Stimulated activated naive CD8-positive, alpha-beta T cell treated with anti-CD3 and anti-CD28 coated beads, Interleukin-15, Interleukin-2, amounts not matched to agents 100 ng/mL and 50 ng/mL, for 24 hours (primary cell): ENCODE results near the gene ETV3L.
"Not testable (repeated sequence)": the region's sequence is repeated elsewhere in the genome, so short reads cannot be mapped to it uniquely, and the experiment has no call there.

ENCODE experiments used
- H3K27ac Mint-ChIP-seq: one replicate; pipeline ENCODE4 v1.8.0; 2021; ENCODE audit warnings: mild to moderate bottlenecking, mixed read lengths
- H3K27me3 Mint-ChIP-seq: one replicate; pipeline ENCODE4 v1.8.0; 2021; ENCODE audit warnings: mixed read lengths
- H3K36me3 Mint-ChIP-seq: one replicate; pipeline ENCODE4 v1.8.0; 2021; ENCODE audit warnings: low read depth, mixed read lengths
- H3K4me1 Mint-ChIP-seq: one replicate; pipeline ENCODE4 v1.8.0; 2021; ENCODE audit warnings: low read depth, mixed read lengths
- H3K4me3 Mint-ChIP-seq: one replicate; pipeline ENCODE4 v1.8.0; 2021; ENCODE audit warnings: mild to moderate bottlenecking, mixed read lengths
- H3K9me3 Mint-ChIP-seq: one replicate; pipeline ENCODE4 v1.8.0; 2021; ENCODE audit warnings: mixed read lengths

Gene ETV3L

GRCh38 chr1:157104598-157105293 lies 5.1 kb upstream of the ETV3L start:
- Mint-ChIP-seq H3K9me3 (no peaks in the 10 kb centered on the region), H3K4me3 (no peak overlapping the region), H3K36me3 (no peaks in the 10 kb centered on the region), H3K27me3 (peaks cover 39% of the 10 kb centered on the region), H3K27ac (no peak overlapping the region), H3K4me1 (peaks cover 18% of the 10 kb centered on the region)

DNA sequence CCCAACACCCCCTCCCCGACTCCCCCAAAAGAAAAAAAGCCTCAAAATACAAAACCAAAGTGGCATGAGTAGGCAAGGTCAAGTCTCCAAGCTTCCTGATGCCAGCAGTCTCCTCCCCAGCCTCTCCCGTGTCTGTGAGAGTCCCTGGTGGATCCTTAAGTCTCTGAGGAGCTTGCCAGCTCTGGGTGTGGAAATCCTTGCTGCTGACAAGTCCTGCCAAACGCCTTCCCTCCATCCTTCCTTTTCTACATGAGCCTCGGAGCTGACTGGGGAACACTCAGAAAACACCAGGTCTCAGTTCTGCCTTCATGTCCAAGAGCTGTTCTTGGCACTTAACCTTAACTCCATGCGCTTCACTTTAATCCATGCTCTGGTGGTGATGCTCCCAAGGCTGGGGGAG lies 3.7 kb upstream of the ETV3L start:
- peaks cover 32% of the 10 kb centered on the region for H3K27me3 Mint-ChIP-seq
- peaks cover 21% of the 10 kb centered on the region for H3K4me1 Mint-ChIP-seq
- no peaks in the 10 kb centered on the region for H3K9me3 Mint-ChIP-seq
- H3K4me3 Mint-ChIP-seq, result no peak overlapping the region
- no peaks in the 10 kb centered on the region for H3K36me3 Mint-ChIP-seq
- no peak overlapping the region for H3K27ac Mint-ChIP-seq

DNA sequence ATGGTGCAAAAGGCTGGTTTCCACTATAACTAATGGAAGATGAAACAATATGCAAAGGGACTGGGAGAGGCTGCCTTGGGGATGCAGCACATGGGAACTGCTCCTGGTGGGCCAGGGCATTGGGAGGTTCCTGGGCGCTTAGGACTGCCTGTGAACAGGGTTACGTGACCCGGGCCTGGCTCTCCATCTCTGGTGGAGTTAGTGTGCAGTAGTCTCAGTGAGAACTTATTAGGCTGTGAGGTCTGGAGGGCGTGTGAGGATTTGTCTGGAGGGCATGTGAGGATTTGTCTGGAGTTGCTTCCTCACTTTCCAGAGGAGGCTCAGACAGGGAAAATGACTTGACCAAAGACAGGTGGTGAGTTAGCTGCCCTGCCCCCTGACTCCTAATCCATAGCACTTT lies 1.5 kb upstream of the ETV3L start:
- H3K27ac Mint-ChIP-seq, result no peak overlapping the region
- H3K9me3 Mint-ChIP-seq, result no peaks in the 10 kb centered on the region
- H3K27me3 Mint-ChIP-seq, result peaks cover 13% of the 10 kb centered on the region
- H3K4me1 Mint-ChIP-seq, result peaks cover 12% of the 10 kb centered on the region
- no peak overlapping the region for H3K4me3 Mint-ChIP-seq
- no peaks in the 10 kb centered on the region for H3K36me3 Mint-ChIP-seq

- not testable (repeated sequence) for H3K27me3 Mint-ChIP-seq, H3K4me3 Mint-ChIP-seq, H3K9me3 Mint-ChIP-seq, H3K4me1 Mint-ChIP-seq, H3K27ac Mint-ChIP-seq, H3K36me3 Mint-ChIP-seq
Measured at GRCh38 chr1:157098987-157099632, 498 bp downstream of the ETV3L start.

- no peaks in the 10 kb centered on the region for H3K36me3 Mint-ChIP-seq
- H3K27me3 Mint-ChIP-seq, result no peaks in the 10 kb centered on the region
- no peaks in the 10 kb centered on the region for H3K9me3 Mint-ChIP-seq
- H3K27ac Mint-ChIP-seq, result no peak overlapping the region
- no peak overlapping the region for H3K4me3 Mint-ChIP-seq
- peaks cover 3% of the 10 kb centered on the region for H3K4me1 Mint-ChIP-seq
Measured at GRCh38 chr1:157098519-157098918, 1.1 kb downstream of the ETV3L start.

DNA sequence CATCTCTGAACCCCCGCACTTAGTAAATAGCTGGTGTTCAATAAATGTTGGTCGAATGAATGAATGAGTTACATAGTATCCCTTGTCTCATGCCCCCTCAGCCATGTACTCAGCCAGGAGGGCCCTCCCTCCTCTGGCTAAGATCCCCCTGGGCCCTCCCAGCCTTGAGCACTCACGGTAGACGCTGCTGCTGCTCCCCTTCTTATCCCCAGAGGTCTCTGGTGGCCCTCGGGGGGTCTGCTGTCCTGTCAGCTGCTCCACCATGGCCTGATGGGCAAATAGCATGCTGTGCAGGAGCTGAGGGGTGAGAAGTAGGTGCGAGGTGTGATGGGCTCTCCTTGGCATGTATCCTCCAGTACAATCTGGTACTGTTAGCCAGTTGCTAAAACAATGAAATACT lies 1.9 kb downstream of the ETV3L start:
- peaks cover 3% of the 10 kb centered on the region for H3K4me1 Mint-ChIP-seq
- no peak overlapping the region for H3K27ac Mint-ChIP-seq
- no peaks in the 10 kb centered on the region for H3K36me3 Mint-ChIP-seq
- no peaks in the 10 kb centered on the region for H3K27me3 Mint-ChIP-seq
- no peaks in the 10 kb centered on the region for H3K9me3 Mint-ChIP-seq
- H3K4me3 Mint-ChIP-seq, result no peak overlapping the region

DNA sequence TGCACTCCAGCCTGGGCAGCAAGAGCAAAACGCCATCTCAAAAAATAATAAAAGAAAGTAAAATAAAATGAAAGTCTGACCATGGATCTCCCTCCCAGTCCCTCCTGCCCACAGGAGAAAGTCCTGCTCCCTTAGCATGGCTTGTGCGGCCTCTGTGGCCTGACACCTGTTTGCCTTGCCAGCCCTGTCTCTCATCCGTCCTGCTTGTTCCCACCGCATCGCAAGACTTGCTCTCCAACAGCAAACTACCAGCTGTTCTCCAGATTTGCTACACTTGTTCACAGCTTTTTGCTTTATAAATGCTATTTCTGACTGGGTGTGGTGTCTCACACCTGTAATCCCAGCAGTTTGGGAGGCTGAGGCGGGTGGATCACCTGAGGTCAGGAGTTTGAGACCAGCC lies 2.7 kb downstream of the ETV3L start:
- Mint-ChIP-seq H3K27ac (no peak overlapping the region), H3K9me3 (no peaks in the 10 kb centered on the region), H3K27me3 (no peaks in the 10 kb centered on the region), H3K4me1 (peaks cover 3% of the 10 kb centered on the region), H3K36me3 (no peaks in the 10 kb centered on the region), H3K4me3 (no peak overlapping the region)

- Mint-ChIP-seq H3K27me3 (no peaks in the 10 kb centered on the region), H3K4me1 (peaks cover 3% of the 10 kb centered on the region), H3K27ac (no peak overlapping the region), H3K4me3 (no peak overlapping the region), H3K9me3 (no peaks in the 10 kb centered on the region), H3K36me3 (no peaks in the 10 kb centered on the region)
Measured at GRCh38 chr1:157095551-157095950, 4.1 kb downstream of the ETV3L start.

- Mint-ChIP-seq H3K27me3 (peaks cover under 1% of the 10 kb centered on the region), H3K36me3 (no peaks in the 10 kb centered on the region), H3K9me3 (no peaks in the 10 kb centered on the region), H3K4me1 (peaks cover 3% of the 10 kb centered on the region), H3K27ac (no peak overlapping the region), H3K4me3 (no peak overlapping the region)
Measured at GRCh38 chr1:157095091-157095490, 4.5 kb downstream of the ETV3L start.

GRCh38 chr1:157092831-157093230 lies 6.8 kb downstream of the ETV3L start:
- Mint-ChIP-seq H3K36me3 (no peaks in the 10 kb centered on the region), H3K27ac (no peak overlapping the region), H3K9me3 (no peaks in the 10 kb centered on the region), H3K4me3 (no peak overlapping the region), H3K4me1 (no peaks in the 10 kb centered on the region), H3K27me3 (peaks cover 3% of the 10 kb centered on the region)

- no peak overlapping the region for H3K27ac Mint-ChIP-seq
- H3K27me3 Mint-ChIP-seq, result peaks cover 3% of the 10 kb centered on the region
- H3K4me1 Mint-ChIP-seq, result no peaks in the 10 kb centered on the region
- H3K36me3 Mint-ChIP-seq, result no peaks in the 10 kb centered on the region
- H3K9me3 Mint-ChIP-seq, result no peaks in the 10 kb centered on the region
- H3K4me3 Mint-ChIP-seq, result no peak overlapping the region
Measured at GRCh38 chr1:157091668-157092273, 7.8 kb downstream of the ETV3L start.

DNA sequence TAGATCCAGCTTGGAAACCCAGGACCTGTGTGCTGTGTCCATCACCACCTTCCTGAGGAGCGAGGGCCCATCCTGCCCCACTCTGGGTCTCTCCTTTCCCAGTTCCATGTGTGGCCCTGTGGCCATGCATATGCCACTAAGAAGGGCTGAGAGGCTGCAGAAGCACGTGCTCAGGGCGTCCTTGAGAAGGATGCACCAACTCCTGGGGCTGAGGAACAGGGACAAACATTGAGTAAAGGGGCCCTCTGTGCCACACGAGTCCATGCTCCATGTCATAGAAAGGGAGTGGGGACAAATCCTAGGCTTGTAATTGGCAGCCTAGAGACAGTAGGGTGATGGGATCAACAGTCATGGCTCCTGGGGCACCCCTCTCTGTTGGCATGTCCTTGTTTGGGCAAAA lies 8.4 kb downstream of the ETV3L start:
- Mint-ChIP-seq H3K36me3 (no peaks in the 10 kb centered on the region), H3K27ac (no peak overlapping the region), H3K4me1 (no peaks in the 10 kb centered on the region), H3K27me3 (peaks cover 3% of the 10 kb centered on the region), H3K4me3 (no peak overlapping the region), H3K9me3 (no peaks in the 10 kb centered on the region)

DNA sequence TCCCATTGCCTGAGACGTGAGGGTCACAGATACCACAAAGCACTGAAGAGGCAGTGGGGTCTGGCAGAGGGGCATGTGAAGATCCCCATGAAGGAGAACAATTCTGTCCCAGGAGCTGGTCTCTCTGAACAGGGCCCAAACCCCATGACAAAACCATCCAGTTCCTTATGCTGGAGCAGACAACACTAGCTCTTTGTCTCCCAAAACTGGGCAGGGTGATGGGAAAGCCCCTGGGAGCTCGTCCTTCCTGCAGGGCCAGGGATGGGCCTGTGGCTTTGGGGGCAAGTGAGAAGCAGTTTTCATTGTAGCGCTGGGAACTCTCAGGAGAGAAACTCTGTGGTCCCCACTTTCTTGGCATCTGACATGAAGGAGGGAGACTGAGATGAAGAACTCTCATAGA lies 8.8 kb downstream of the ETV3L start:
- H3K36me3 Mint-ChIP-seq, result no peaks in the 10 kb centered on the region
- no peak overlapping the region for H3K27ac Mint-ChIP-seq
- H3K4me1 Mint-ChIP-seq, result no peaks in the 10 kb centered on the region
- peaks cover 3% of the 10 kb centered on the region for H3K27me3 Mint-ChIP-seq
- H3K9me3 Mint-ChIP-seq, result no peaks in the 10 kb centered on the region
- H3K4me3 Mint-ChIP-seq, result no peak overlapping the region

- Mint-ChIP-seq H3K36me3 (no peaks in the 10 kb centered on the region), H3K9me3 (no peaks in the 10 kb centered on the region), H3K27me3 (peaks cover 3% of the 10 kb centered on the region), H3K4me3 (no peak overlapping the region), H3K27ac (no peak overlapping the region), H3K4me1 (no peaks in the 10 kb centered on the region)
Measured at GRCh38 chr1:157090196-157090647, 9.4 kb downstream of the ETV3L start.

GRCh38 chr1:157089789-157090188 lies 9.8 kb downstream of the ETV3L start:
- H3K27me3 Mint-ChIP-seq, result peaks cover 3% of the 10 kb centered on the region
- H3K36me3 Mint-ChIP-seq, result no peaks in the 10 kb centered on the region
- no peaks in the 10 kb centered on the region for H3K4me1 Mint-ChIP-seq
- no peak overlapping the region for H3K4me3 Mint-ChIP-seq
- H3K27ac Mint-ChIP-seq, result no peak overlapping the region
- H3K9me3 Mint-ChIP-seq, result no peaks in the 10 kb centered on the region
